Right ventricle myocardium superior (tissue), 1 donor: ENCODE results near the gene STX18. TPM values are rescaled to one million over a fixed set of nuclear protein-coding genes. Genes with fewer than 3 reads are reported as not detected.

Experiments
- ATAC-seq: fragments of 200-7000 bp; cut with Tn5 transposase; one replicate; pipeline ENCODE4 v1.9.1; 2020; ENCODE audit warnings: mild to moderate bottlenecking; ENCODE audit not compliant: poor library complexity
- DNase-seq: peaks from one replicate; pipeline ENCODE4 v3.0.0-alpha.2; 2020
- intact Hi-C: fragments of 100-400 bp; cut with DNase I; formaldehyde crosslinking; loops from one replicate; pipeline ENCODE4 v1.11.2; 2022
- total RNA-seq: library from RNA; stranded (reverse); fragmentation: NEBNext Ultra II Directional; extraction: Animal tissue kit (Norgen Biotek cat#: 25700); gene quantifications from one replicate; pipeline ENCODE4 v1.2.1, GENCODE V29; 2021
- donor health status: DM: no; HTN: yes; CAD: no; lungs with severe emphysema.

The STX18 gene
- total RNA-seq, 1 donor from 2014 or later, result 16.0 TPM

DNA sequence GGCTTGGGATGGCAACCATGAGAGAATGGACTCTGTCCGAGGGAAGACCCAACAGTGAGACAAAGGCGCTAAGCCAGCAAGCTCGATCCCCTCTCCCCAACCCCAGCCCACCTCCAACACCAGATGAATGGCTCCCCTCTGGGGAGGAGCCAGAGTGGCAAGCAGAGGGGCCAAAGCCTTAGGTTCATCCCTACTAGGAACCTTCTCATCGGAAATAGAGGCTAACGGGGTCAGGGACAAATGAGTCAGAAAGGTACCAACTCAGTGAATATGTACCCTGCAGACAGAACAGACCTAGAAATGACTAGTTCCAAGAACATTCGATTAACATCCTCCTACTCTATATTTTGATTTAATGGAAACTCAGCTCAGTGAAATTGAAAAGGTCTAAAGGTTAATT, 81.1 kb downstream of the STX18 start:
- intact Hi-C loops, result no loop called here
- ATAC-seq (no peak), DNase-seq (no peak)

DNA sequence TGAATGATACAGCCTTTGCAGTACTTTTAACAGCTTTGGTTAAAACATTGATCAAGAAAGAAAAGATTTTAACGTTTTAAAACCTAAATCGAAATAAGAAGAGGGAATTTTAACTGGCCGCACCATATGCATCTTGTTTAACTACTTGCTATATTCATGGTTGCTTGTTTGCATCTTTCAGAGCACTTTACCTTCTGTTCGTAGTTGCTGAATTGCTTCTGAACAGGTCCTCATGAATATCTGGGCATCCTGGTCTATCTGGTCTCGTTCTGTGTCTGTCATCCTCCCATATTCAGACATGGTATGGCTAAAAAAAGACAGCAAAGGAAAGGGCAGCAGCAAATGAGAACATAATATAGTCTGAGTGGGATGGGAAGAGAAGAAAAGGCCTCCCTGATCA, 82.7 kb downstream of the STX18 start:
- ATAC-seq (no peak), DNase-seq (no peak)
- intact Hi-C loops, result no loop called here

DNA sequence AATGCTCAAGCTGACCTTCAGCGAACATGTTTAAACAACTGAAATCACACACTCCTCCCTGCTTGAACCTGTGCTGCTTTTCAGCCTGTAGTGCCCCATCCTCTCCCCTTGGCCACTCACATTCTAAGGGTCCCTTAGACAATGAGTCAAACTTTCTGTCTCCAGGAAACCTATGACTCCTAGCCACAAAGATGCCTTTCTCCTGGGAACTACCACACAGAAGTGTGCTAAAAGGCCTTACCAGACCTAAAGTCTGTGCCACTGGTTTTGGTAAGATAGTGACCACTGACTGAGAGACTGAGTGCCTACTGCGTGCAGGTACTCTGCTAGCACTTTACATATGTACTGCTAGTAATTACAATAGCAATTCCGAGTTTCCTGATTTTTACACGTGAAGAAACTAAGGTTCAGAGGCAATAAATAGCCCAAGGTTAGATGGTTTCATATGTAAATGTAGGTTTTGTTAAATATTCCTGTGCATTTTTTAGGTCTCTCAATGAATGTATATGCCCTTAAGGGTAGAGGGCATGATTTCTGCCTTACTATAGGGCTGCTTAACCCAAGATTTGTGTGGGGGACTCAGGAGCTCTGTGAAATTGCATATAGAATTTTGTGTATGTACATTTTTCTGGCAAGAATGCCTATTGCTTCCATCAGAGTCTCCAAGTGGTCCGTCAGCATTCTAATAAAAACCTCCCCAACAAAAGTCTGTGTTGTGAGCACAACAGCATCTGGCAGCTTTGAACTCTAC, 83.9 kb downstream of the STX18 start:
- DNase-seq (no peak), ATAC-seq (no peak)
- intact Hi-C loops, result no loop called here

DNA sequence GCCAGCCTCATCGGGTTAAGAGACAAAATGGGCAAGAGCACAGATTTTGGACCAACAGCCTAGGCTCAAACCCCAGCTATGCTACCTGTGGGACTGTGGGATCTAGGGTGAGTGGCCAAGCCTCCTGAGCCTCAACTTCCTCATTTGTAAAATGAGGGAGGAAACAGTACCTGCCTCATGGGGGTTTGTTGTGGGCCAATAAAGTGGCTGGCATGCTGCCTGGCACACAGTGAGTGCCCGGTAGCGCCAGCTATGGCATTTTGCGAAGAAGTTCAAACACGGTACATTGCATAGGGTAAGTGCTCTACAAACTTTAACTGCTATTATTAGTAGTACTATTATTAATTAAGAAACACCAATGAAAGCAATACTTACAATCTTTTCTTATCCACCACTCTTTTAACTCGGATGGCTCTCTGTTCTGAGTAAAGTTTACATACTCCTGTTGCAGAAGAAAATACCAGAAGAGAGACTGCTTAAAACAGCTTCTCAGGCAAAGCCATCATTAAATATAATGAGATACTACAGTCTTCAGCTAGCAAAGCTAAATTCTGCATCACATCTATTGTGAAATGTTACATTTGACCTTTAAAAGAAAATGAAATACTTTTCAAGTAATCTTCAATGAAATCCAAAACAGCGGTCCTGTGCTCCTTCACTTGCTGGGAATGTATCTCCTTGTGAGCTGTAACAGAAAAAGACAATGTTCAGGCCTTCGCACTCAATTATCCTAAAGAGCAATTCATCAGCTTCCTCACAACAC, 84.9 kb downstream of the STX18 start:
- intact Hi-C loops, result no loop called here
- DNase-seq (no peak), ATAC-seq (no peak)

GRCh38 chr4:4456351-4456750, 85.5 kb downstream of the STX18 start:
- DNase-seq, result no peak
- intact Hi-C loops, result no loop called here

GRCh38 chr4:4455210-4455865, 86.5 kb downstream of the STX18 start:
- no peak for ATAC-seq
- intact Hi-C loops, result no loop called here
- no peak for DNase-seq

More at GRCh38 chr4:4456351-4456750, 85.5 kb downstream of the STX18 start:
- no peak for ATAC-seq

- no peak for DNase-seq
- intact Hi-C loops, result no loop called here
- no peak for ATAC-seq
These were observed 95.4 kb downstream of the STX18 start for GRCh38 chr4:4446434-4446833.

DNA sequence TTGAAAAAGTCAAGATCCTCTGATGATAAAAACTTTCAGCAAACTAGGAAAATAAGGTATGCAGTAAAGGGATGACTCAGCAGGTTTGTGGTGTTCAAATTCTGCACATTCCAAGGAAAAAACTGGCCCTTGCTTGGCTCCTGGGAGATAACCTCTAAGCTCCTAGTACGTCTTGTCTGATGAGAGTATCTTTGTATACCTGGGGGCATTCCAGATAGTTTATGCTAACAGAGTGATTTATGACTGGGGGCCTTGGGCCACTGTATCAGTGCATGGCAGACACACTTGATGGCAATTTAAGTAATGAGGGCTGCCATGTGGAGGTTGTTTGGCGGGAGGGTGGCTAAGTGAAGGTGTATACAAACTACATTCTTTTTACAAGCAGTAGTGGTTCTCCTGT, 98.0 kb downstream of the STX18 start:
- DNase-seq (no peak), ATAC-seq (no peak)
- intact Hi-C loops, result no loop called here

- no peak for ATAC-seq
- intact Hi-C loops, result no loop called here
- no peak for DNase-seq
These were observed 101.4 kb downstream of the STX18 start for GRCh38 chr4:4440333-4441061.

- ATAC-seq, result no peak
- DNase-seq, result no peak
- intact Hi-C loops, result no loop called here
These were observed 102.1 kb downstream of the STX18 start for GRCh38 chr4:4439782-4440181.

DNA sequence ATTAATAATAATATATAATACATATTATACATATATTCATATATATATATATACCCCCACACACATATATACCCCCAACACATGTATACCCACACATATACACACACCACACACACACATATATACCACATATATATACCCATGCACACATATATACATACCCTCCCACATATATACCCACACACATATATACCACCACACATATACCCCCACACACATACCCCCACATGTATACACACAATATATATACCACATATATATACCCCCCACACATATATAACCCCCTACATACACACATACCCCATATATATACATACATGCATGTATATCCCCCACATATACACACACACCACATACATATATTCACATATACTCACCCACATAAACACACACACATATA, 103.0 kb downstream of the STX18 start:
- intact Hi-C loops, result no loop called here
- no peak for ATAC-seq
- DNase-seq, result no peak

DNA sequence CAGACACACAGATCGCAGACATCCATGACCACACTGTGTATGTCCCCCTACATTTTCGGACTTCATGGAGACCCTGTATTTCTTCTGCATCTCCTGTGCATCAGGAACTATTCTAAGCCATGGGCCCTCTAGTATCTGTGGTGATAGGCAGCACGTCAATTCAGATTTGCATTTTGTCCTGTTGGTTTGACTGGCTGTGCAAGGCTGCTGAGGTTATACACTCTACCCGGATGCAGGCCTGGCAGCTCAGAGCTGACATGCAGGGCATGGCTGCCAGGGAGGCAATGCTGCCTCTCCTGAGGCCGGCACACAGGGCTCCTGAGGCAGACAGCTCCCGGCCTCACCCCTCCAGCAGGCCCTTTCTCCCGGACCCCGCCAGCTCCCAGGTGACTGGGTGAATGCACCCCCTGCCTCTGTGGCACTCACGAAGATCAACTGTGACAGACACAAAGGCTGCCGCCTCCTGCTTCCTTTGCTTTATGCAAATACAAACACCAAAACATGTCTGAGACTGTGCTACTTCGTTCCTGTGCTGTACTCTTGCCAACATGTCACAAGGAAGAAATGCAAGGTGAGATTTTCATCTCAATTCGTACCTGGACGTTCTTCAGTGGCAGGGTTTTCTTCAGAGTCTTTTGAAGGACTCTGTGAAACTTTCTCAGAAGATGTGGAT, 103.9 kb downstream of the STX18 start:
- no peak for ATAC-seq
- no peak for DNase-seq
- intact Hi-C loops, result no loop called here

GRCh38 chr4:4436244-4436823, 105.5 kb downstream of the STX18 start:
- DNase-seq, result no peak
- ATAC-seq, result no peak
- intact Hi-C loops, result no loop called here

DNA sequence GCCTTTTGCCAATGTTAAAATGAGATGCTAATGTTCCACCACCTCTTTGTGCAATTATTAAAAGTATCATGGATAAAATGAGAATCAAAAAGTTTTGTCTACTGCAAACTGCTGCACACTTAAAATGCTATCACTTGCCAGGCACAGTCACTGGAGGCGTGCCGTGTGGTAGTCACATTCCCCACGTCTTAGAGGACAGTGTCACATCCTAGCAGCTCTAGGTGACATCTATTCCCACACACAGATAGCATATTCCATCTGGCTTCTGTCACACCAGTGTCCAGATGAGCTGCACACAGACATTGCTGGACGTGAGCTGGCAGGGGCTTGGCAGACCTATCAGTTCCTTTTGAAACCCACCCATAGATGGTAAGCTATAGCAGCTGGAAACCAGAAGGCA, 107.9 kb downstream of the STX18 start:
- intact Hi-C loops, result no loop called here
- ATAC-seq, result no peak
- DNase-seq, result no peak

DNA sequence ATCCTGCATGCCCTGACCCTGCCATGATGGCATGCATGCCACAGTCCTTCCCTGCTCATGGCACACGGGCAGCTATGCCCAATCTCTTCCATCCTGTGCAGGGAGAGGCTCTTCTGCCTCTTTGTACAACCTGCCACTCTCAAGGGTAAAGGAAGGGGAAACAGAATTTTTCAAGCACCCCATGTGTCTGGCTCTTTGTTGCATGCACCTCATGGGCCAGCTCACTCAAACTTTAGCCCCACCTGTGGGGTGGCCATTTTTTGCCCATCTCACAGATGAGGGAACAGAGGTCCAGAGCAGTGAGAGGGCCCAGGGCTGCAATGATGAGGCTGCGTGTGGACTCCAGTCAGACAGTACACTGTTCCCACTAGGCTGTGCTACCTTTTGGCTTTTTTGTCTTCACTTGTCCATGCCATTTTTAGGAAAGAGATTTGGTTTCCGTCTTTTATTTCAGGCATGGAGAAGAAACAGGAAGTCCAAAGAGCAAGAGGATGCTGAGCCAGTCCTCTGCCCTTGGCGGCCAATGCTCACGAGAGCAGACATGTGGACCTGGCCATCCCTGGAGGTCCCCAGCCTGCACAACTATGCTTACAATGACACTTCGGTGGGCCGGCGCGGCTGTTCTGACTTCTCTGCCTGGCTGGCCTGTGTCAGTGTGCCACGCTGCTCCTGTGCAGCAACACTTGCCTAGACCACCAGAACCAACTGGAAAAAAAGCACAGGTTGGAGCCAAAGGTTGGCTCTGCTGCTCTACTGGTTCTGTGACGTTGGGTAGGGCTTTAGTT, 109.3 kb downstream of the STX18 start:
- intact Hi-C loops, result no loop called here
- DNase-seq (no peak), ATAC-seq (no peak)

- ATAC-seq (peak; percentile 60), DNase-seq (no peak)
- intact Hi-C loops, result no loop called here
These were observed 111.2 kb downstream of the STX18 start for GRCh38 chr4:4430492-4431195.
